Measurements from ENCODE around the gene PRRC2C. TPM values are rescaled to one million over a fixed set of nuclear protein-coding genes. Genes with fewer than 3 reads are reported as not detected.

PRRC2C gene
- total RNA-seq, 1 experiment from 2014 or later: 208 TPM

DNA sequence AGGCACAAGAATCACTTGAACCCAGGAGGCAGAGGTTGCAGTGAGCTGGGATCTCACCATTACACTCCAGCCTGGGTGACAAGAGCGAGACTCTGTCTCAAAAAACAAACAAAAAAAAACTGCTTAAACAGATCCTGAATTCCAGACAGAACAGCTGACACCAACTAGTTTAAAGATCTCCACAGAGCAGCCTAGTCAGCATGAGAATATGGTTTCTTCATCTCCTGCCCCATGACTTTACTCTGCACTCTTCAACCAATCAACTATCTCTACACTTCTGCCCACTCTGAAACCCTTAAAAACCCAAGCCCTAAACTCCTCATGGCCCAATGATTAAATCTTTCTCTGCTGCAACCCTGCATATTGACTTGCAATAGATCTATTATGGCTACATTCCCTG lies 7.5 kb upstream of the PRRC2C start:
- Mint-ChIP-seq H3K4me3 (ENCODE audit: unreplicated experiment) (no peak overlapping the region), H3K27me3 (ENCODE audit: insufficient read depth, unreplicated experiment) (no peaks in the 10 kb centered on the region), H3K36me3 (ENCODE audit: insufficient read depth, unreplicated experiment) (peaks cover 6% of the 10 kb centered on the region), H3K9me3 (ENCODE audit: unreplicated experiment) (no peaks in the 10 kb centered on the region), H3K27ac (ENCODE audit: unreplicated experiment) (no peak overlapping the region), H3K4me1 (ENCODE audit: low read depth, unreplicated experiment) (peaks cover 7% of the 10 kb centered on the region)
- intact Hi-C loops (cut with micrococcal nuclease; ENCODE audit: unreplicated experiment): no loop called here
- no TSS peak for BruUV-seq (replicated peaks)
- no peaks in the 10 kb centered on the region for H3K27me3 ChIP-seq (replicated peaks; ENCODE audit: control insufficient read depth, insufficient read depth, low read length)
- H3K4me1 ChIP-seq: 0 out of 2 replicates have a peak, but pooled peaks cover 6% of the 10 kb centered on the region
- ChIA-PET POLR2A (no interaction called here), CTCF (no interaction called here)
- TF ChIP-seq, protein P1, sequence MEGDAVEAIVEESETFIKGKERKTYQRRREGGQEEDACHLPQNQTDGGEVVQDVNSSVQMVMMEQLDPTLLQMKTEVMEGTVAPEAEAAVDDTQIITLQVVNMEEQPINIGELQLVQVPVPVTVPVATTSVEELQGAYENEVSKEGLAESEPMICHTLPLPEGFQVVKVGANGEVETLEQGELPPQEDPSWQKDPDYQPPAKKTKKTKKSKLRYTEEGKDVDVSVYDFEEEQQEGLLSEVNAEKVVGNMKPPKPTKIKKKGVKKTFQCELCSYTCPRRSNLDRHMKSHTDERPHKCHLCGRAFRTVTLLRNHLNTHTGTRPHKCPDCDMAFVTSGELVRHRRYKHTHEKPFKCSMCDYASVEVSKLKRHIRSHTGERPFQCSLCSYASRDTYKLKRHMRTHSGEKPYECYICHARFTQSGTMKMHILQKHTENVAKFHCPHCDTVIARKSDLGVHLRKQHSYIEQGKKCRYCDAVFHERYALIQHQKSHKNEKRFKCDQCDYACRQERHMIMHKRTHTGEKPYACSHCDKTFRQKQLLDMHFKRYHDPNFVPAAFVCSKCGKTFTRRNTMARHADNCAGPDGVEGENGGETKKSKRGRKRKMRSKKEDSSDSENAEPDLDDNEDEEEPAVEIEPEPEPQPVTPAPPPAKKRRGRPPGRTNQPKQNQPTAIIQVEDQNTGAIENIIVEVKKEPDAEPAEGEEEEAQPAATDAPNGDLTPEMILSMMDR (IDR thresholded peaks at IDR 0.05; ENCODE audit: insufficient read depth in 1 of 2, low read depth in 1 of 2, low read length in 1 of 2, severe bottlenecking in 1 of 2, unreplicated experiment in 1 of 2): no peak
- H3K9me3 ChIP-seq: no peaks in the 10 kb centered on the region
- DNase-seq: no peak
- H3K36me3 ChIP-seq (ENCODE audit: control insufficient read depth, insufficient read depth, low read length): no peaks in the 10 kb centered on the region
- no peak overlapping the region for H3K4me3 ChIP-seq (ENCODE audit: low read depth, low read length)

DNA sequence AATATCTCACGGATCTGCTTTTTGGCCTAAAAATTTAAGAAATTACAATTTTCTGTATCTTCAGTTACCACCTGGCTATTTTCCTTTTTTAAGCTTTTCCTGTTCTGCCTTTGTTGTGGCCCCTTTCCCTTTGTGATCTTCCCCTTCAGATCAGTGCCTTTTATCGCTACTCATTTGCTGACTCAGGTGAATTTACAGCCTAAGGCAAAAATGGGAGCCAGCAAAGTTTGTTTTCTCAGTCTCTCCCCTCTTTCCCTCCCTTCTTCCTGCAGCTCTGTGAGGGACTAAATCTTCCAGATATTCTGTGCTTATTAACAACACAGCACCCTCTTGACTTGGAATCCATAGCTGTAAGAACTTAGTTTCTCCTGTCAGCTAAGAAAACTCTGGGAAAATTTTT lies 5.3 kb upstream of the PRRC2C start:
- peak in 1 of 2 experiments; percentile 5 for DNase-seq
- POLR2A ChIA-PET: no interaction called here
- H3K36me3 ChIP-seq (ENCODE audit: control insufficient read depth, insufficient read depth, low read length): no peaks in the 10 kb centered on the region
- H3K27me3 ChIP-seq (replicated peaks; ENCODE audit: control insufficient read depth, insufficient read depth, low read length): no peaks in the 10 kb centered on the region
- no TSS peak for BruUV-seq (replicated peaks)
- H3K4me1 ChIP-seq: 0 out of 2 replicates have a peak, but pooled peaks cover 6% of the 10 kb centered on the region
- TF ChIP-seq, protein P1 (IDR thresholded peaks at IDR 0.05; ENCODE audit: insufficient read depth in 1 of 2, low read depth in 1 of 2, low read length in 1 of 2, severe bottlenecking in 1 of 2, unreplicated experiment in 1 of 2): no peak
- CTCF ChIA-PET: no interaction called here
- Mint-ChIP-seq H3K36me3 (ENCODE audit: insufficient read depth, unreplicated experiment) (peaks cover 8% of the 10 kb centered on the region), H3K9me3 (ENCODE audit: unreplicated experiment) (no peaks in the 10 kb centered on the region), H3K27me3 (ENCODE audit: insufficient read depth, unreplicated experiment) (no peaks in the 10 kb centered on the region), H3K27ac (ENCODE audit: unreplicated experiment) (peak overlapping the region; percentile 36), H3K4me1 (ENCODE audit: low read depth, unreplicated experiment) (peaks cover 13% of the 10 kb centered on the region), H3K4me3 (ENCODE audit: unreplicated experiment) (no peak overlapping the region)
- intact Hi-C loops (cut with micrococcal nuclease; ENCODE audit: unreplicated experiment): loop anchor here (10.0 kb wide), 1 partner anchor 225 kb away; no protein-coding TSS in a partner anchor
- H3K4me3 ChIP-seq (ENCODE audit: low read depth, low read length): no peak overlapping the region
- no peaks in the 10 kb centered on the region for H3K9me3 ChIP-seq

DNA sequence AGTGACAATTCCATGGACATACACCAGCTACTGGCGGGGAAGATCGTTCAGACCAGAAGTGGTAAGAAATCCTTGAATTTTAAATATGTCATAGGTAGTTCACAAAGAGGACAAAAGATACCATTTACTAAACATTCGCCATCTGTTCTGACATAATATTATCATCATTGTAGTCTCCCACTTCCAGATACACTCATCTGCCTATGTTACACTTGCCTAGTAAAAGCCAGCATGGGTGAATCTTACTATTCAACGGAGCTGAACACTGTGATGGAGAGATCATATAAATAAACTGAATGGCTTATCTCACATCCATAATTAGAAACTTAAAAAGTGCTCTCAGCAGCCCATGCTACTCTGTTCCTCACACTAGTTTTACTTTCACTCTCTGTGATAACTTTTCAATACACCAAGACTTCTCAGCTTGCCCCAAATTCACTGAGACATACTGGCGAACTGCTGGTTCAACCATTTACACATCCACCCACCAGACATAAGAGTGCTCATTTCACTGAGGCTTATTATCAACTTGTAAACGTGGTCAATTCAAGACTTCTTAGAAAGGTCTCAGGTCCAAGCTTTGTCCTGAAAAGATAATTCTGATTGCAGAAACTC lies 463 bp upstream of the PRRC2C start:
- Histone ChIP-seq H3K4me3 (ENCODE audit: low read depth, low read length) (peak overlapping the region; percentile 47), H3K4me1 (peaks cover 20% of the 10 kb centered on the region), H3K27me3 (replicated peaks; ENCODE audit: control insufficient read depth, insufficient read depth, low read length) (no peaks in the 10 kb centered on the region), H3K36me3 (ENCODE audit: control insufficient read depth, insufficient read depth, low read length) (no peaks in the 10 kb centered on the region), H3K9me3 (no peaks in the 10 kb centered on the region)
- POLR2A ChIA-PET: interaction anchor here (0.7 to 1.1 kb wide), 2 partner anchors 22 to 88 kb away, joined by 3 read pairs; no protein-coding TSS in a partner anchor
- H3K4me3 Mint-ChIP-seq (ENCODE audit: unreplicated experiment): peak overlapping the region; percentile 96
- TF ChIP-seq, protein P1 (IDR thresholded peaks at IDR 0.05; ENCODE audit: insufficient read depth in 1 of 2, low read depth in 1 of 2, low read length in 1 of 2, severe bottlenecking in 1 of 2, unreplicated experiment in 1 of 2): no peak
- H3K27ac Mint-ChIP-seq (ENCODE audit: unreplicated experiment): peak overlapping the region; percentile 94
- BruUV-seq (replicated peaks): TSS peak; percentile 83
- intact Hi-C loops (cut with micrococcal nuclease; ENCODE audit: unreplicated experiment): loop anchor here (2.0 to 10.0 kb wide), 3 partner anchors 88 to 232 kb away; no protein-coding TSS in a partner anchor
- DNase-seq: no peak
- CTCF ChIA-PET: interaction anchor here (0.6 to 2.5 kb wide), 4 partner anchors 71 to 171 kb away, joined by 4 to 9 read pairs (median 4); partner anchors contain the start of gene FMO4
- no peaks in the 10 kb centered on the region for H3K27me3 Mint-ChIP-seq (ENCODE audit: insufficient read depth, unreplicated experiment)
- H3K4me1 Mint-ChIP-seq (ENCODE audit: low read depth, unreplicated experiment): peaks cover 12% of the 10 kb centered on the region
- H3K9me3 Mint-ChIP-seq (ENCODE audit: unreplicated experiment): no peaks in the 10 kb centered on the region
- peaks cover 31% of the 10 kb centered on the region for H3K36me3 Mint-ChIP-seq (ENCODE audit: insufficient read depth, unreplicated experiment)

All from Caco-2 (cell line).